HG03342 (cell line): ENCODE results near the gene TMEM91.

Experiments
- ATAC-seq: cut with Tn5 transposase; IDR thresholded peaks from one replicate; pipeline ENCODE4 v1.9.1; 2021; ENCODE audit warnings: mild to moderate bottlenecking, moderate library complexity; ENCODE audit not compliant: unreplicated experiment

The TMEM91 gene

GRCh38 chr19:41409288-41409687, 33.0 kb downstream of the TMEM91 start:
- ATAC-seq, result no peak

- ATAC-seq, result no peak
These were observed 34.2 kb downstream of the TMEM91 start for GRCh38 chr19:41410336-41411054.

GRCh38 chr19:41411100-41411967, 35.0 kb downstream of the TMEM91 start:
- no peak for ATAC-seq

- ATAC-seq, result no peak
These were observed 35.6 kb downstream of the TMEM91 start for GRCh38 chr19:41411968-41412265.

GRCh38 chr19:41412953-41413352, 36.6 kb downstream of the TMEM91 start:
- ATAC-seq, result no peak

- no peak for ATAC-seq
These were observed 37.6 kb downstream of the TMEM91 start for GRCh38 chr19:41413947-41414346.

- no peak for ATAC-seq
These were observed 38.1 kb downstream of the TMEM91 start for GRCh38 chr19:41414461-41414860.

- ATAC-seq, result no peak
These were observed 38.8 kb downstream of the TMEM91 start for GRCh38 chr19:41415154-41415571.

- no peak for ATAC-seq
These were observed 39.9 kb downstream of the TMEM91 start for GRCh38 chr19:41416194-41416674.

- ATAC-seq, result no peak
These were observed 44.0 kb downstream of the TMEM91 start for GRCh38 chr19:41420101-41420880.

GRCh38 chr19:41421314-41421713, 45.0 kb downstream of the TMEM91 start:
- ATAC-seq, result no peak

- no peak for ATAC-seq
These were observed 45.6 kb downstream of the TMEM91 start for GRCh38 chr19:41421973-41422372.

GRCh38 chr19:41422456-41422855, 46.1 kb downstream of the TMEM91 start:
- ATAC-seq, result no peak

GRCh38 chr19:41422955-41423354, 46.6 kb downstream of the TMEM91 start:
- ATAC-seq, result no peak

- ATAC-seq, result no peak
These were observed 48.2 kb downstream of the TMEM91 start for GRCh38 chr19:41424335-41425173.

GRCh38 chr19:41425174-41426115, 49.1 kb downstream of the TMEM91 start:
- ATAC-seq, result no peak

GRCh38 chr19:41426116-41426841, 49.9 kb downstream of the TMEM91 start:
- no peak for ATAC-seq

- ATAC-seq, result no peak
These were observed 50.8 kb downstream of the TMEM91 start, which contains the start of gene B3GNT8 for GRCh38 chr19:41426952-41427646. Gene B3GNT8, minus strand, starts transcription at chr19:41427374. Its CDS starts 596 bp downstream, at chr19:41426778.
